GM10847 (cell line): ENCODE results near the gene SYCP3.

ENCODE experiments used
- POLR2A ChIP-seq: IDR thresholded peaks from 2 replicates; pipeline ENCODE4 v1.6.1; 2011; ENCODE audit not compliant: insufficient read length; ENCODE audit errors: extremely low read depth

Gene SYCP3

GRCh38 chr12:101764051-101764792 lies 25.0 kb upstream of the SYCP3 start:
- TF ChIP-seq POLR2A: no peak

DNA sequence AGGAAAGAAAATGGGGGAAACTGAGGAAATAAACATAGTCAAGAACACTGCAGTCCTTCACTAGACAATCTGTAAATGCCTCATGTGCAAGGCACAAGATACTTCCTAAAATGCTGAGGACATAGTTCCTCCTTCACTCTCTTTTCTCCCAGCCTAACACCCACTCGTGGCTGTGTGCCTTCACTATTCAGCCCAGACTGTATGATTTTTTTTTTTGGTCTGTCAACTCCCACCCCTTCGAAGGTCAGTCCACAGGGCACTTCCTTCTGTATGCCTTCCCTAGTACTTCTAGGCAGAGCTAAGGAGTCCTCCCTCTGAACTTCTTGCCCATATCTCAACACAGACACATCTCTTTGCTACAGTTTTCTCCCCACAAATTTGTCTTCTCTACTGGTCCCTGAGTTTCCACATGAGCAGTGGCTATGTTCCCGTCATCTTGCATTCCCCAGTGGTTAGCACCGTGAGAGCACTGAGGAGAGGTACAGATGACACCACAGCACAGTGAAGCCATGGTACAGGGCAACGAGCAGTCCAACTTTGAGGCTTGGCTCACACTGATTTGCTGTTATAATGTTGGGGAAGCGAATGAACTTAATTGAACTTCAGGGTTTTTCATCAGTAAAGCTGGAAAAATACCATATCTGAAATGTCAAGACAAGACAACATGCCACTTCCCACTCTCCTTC lies 24.1 kb upstream of the SYCP3 start:
- TF ChIP-seq POLR2A: no peak

- no peak for TF ChIP-seq POLR2A
Measured at GRCh38 chr12:101761781-101762180, 22.5 kb upstream of the SYCP3 start.

DNA sequence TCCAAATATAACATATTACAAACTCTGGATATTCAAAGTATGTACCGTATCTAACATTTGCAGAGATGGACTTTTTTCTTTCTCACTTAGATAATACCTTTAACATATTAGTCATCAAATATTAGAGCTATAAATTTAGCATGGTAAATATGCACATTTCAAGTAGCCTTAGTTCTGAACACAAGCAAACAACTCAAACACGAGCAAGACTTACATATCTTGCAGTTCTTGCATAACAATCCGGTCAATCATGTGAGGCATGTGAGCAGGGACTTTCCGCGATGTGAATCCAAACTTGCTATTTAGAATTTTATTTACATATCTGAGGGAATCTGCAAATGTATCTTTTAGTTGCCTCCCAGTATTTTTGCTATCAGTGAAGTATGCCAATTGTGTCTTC lies 22.1 kb upstream of the SYCP3 start:
- no peak for TF ChIP-seq POLR2A

DNA sequence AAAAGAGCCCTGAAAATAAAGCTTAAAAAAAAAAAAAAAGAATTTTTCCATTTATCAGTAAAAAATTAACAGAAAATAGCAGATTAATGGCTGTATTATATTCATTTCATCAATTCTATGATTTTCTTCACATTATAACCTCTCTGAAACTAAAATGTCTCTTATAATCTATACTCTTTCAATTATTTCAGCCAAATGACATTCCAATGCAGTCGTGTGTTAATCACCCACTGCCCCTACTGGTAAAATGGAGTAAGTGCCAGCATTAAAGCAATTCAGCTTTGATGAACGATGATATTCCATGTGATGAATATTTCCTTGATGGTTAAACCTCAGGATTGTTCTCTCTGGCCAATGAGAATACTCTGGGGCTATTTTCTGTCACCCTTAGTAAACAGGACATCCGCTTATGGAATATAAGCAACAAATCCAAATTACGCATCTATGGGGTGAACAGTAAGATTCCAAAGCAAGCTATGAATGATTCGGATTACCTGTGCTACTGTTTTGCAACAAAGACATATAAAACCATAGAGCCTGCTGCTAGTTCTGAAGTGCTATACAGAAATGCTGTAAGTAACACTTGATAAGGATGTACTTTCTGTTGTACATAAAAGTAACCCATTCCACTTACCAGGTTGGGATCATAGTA lies 20.3 kb upstream of the SYCP3 start:
- TF ChIP-seq POLR2A: no peak

DNA sequence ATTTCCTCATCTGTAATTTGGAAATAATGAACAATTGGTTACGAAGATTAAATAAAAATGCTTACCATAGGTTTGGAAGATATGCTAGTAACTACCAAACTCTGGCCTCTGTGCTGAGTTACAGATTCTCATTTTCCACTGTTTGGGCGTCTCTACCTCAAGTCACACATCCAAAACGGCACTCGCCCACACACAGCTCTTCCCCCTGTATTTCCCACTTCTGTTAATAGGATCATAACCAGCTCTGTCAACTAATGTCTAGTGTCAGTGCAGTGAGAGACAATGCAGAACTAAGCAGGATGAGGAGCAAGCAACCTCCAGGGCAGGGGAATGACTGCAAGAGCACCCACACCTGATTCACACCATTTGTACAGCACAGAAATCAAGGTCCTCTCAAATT lies 10.9 kb upstream of the SYCP3 start:
- no peak for TF ChIP-seq POLR2A

GRCh38 chr12:101749657-101750056 lies 10.4 kb upstream of the SYCP3 start:
- TF ChIP-seq POLR2A: no peak

GRCh38 chr12:101748907-101749306 lies 9.6 kb upstream of the SYCP3 start:
- TF ChIP-seq POLR2A: no peak

GRCh38 chr12:101747697-101748096 lies 8.4 kb upstream of the SYCP3 start:
- no peak for TF ChIP-seq POLR2A

GRCh38 chr12:101746661-101747060 lies 7.4 kb upstream of the SYCP3 start:
- no peak for TF ChIP-seq POLR2A

DNA sequence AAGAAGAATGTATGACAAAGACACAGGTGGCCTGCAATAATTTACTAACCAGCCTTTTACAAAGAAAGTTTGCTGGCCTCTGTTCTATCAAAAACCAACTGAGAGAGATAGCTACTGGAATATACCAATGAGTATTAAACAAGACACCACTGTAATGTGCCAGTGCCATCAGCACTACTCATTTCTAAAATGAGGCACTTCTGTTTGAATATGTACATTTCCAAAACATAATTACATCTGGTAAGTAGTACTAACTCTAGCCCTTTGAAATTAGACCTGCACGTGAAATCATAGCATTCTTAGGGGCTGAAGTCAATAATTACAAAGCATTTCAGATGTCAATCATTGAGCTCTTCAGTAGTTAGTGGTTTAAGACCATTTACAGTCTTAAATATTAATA lies 6.9 kb upstream of the SYCP3 start:
- TF ChIP-seq POLR2A: no peak

DNA sequence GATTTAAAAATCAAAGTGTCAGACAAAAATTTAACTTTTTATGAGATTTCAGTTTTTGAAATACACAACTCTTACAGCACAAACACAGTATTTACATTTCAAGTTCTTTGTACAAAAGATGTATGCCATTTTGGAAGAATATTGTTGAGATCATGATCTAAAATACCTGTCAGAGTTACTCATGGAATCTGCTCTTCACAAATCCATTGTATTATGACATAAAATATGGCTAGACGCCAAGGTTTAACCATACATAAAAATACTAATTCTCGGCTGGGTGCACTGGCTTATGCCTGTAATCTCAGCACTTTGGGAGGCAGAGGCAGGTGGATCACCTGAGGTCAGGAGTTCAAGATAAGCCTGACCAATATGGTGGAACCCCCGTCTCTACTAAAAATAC lies 6.2 kb upstream of the SYCP3 start:
- no peak for TF ChIP-seq POLR2A

DNA sequence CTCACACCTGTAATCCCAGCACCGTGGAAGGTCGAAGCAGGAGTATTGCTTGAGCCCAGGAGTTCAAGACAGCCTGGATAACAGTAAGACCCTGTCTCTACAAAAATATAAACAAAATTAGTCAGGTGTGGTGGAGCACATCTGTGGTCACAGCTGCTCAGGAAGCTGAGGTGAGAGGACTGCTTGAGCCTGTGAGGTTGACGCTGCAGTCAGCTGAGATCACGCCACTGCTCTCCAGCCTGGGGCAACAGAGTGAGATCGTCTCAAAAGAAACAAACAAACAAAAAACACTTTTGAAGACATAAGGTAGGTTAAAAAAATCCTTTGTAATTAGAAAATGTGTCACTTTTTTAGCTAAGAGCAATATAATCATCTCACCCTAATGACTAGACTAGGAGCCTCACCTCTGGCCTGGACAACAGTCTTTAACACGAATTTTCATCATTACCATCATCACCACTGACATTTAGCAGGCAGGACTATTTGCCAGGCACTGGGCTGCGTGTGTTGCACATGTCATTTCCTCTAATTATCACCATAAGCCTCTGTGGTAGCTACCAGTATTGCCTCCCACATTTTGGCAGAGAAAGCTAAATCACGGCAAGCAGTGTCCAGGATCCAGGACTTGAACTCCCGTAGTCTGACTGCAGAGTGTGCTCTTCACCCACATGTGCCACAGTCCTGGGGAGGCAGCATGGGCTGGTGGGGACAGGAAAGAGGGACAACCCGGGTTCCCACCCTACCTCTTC lies 4.6 kb upstream of the SYCP3 start:
- no peak for TF ChIP-seq POLR2A

DNA sequence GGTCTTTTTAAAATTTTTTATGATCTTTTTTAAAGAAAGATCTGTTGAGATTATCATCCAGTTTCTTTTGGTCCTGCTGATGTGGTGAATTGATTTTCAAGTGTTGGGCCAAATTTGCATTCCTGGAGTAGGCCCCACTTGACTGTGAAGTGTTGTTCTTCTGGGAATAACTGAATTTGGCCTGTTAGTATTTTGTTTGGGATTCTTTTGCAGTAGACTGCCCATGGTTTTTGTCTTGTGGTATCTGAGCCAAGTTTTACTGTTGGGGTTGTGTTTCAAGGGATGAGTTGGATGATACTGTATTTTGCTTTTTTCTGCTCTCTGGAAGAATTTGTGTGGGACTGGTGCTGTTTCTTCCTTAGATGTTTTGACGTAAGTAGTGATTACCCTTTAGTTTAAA lies 4.0 kb upstream of the SYCP3 start:
- TF ChIP-seq POLR2A: no peak

DNA sequence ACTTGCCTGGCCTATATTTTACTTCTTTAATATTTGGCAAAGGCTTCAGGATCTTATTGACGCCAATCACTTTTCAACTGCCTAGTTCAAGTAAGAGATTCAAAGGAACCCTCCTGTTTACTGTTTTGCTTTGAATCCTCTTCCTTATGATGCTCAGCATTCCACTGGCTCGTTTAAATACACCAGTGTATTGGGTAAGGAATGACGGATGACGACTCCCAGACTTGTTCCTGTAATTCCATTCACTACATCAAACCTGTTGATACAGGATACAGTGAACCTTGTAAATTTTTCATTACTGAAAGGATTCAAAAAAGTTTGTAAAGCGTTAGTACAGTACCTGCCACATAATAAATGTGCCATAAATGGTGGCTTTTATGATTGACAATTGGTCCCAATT lies 1.7 kb upstream of the SYCP3 start:
- TF ChIP-seq POLR2A: no peak

DNA sequence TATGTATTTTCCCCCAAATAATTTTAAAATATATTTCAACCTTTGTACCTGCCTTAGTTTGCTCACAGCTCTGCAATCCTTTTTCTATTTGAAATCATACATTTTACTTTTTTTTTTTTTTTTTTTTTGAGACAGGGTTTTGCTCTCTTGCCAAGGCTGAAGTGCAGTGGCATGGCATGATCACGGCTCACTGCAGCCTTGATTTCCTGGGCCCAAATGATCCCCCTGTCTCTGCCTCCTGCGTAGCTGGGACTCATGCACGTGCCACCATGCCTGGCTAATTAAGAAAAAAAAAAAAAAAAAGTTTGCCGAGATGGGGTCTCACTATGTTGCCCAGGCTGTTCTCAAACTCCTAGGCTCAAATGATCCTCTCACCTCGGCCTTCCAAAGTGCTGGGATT lies 1.3 kb upstream of the SYCP3 start:
- TF ChIP-seq POLR2A: no peak
